Thyroid gland (tissue), 4 donors: ENCODE data around the gene CERT1. TPM values are rescaled to one million over a fixed set of nuclear protein-coding genes. Genes with fewer than 3 reads are reported as not detected.

Source experiments
- DNase-seq, 2 donors: peaks; one replicate each; pipeline ENCODE4 v3.0.0-alpha.2; 2019
- H3K27ac ChIP-seq, 3 donors: fragments of 200-600 bp; sonication (generic); 1 replicate in 2 of 3; 2 replicates in 1 of 3; pipeline ENCODE4 v1.5.1; 2016 to 2019; ENCODE audit warnings: mild to moderate bottlenecking in 1 of 3, moderate library complexity in 1 of 3
- H3K27me3 ChIP-seq: fragments of 200-600 bp; sonication (generic); one replicate; pipeline ENCODE4 v1.5.1; 2019
- H3K36me3 ChIP-seq, 2 donors: fragments of 200-600 bp; sonication (generic); one replicate each; pipeline ENCODE4 v1.5.1; 2016 to 2019
- H3K4me1 ChIP-seq, 2 donors: fragments of 200-600 bp; sonication (generic); one replicate each; pipeline ENCODE4 v1.5.1; 2017 to 2019
- H3K4me3 ChIP-seq, 3 donors: fragments of 200-600 bp; sonication (generic); replicated peaks in 1 of 3; 1 replicate in 2 of 3; 2 replicates in 1 of 3; pipeline ENCODE4 v1.5.1; 2016; ENCODE audit warnings: mild to moderate bottlenecking in 1 of 3
- H3K9me3 ChIP-seq: fragments of 200-600 bp; sonication (generic); one replicate; pipeline ENCODE4 v1.5.1; 2017
- POLR2A ChIP-seq, 2 donors: fragments of 450-650 bp; IDR thresholded peaks; one replicate each; pipeline ENCODE4 v1.6.1; 2017; ENCODE audit warnings: antibody characterized with exemption in 2 of 2, mild to moderate bottlenecking in 2 of 2, moderate library complexity in 1 of 2
- WGBS, 2 donors: methylation state at CpG; one replicate each; pipeline ENCODE4 v1.1.5; 2017; 5-methylcytosine and 5-hydroxymethylcytosine counted together
- intact Hi-C: fragments of 100-400 bp; cut with DNase I; formaldehyde crosslinking; loops from one replicate; pipeline ENCODE4 v1.15.1; 2023
- total RNA-seq, 4 donors: library from RNA; depleted of rRNA; stranded (reverse); fragments of >200 nt; gene quantifications; one replicate each; pipeline ENCODE4 v1.2.3, GENCODE V29; 2016
- TF ChIP-seq, protein P1 (sequence below), 6 experiments: fragments of 200-600 bp in 3 of 6; fragments of 450-650 bp in 3 of 6; sonication (generic) in 3 of 6; IDR thresholded peaks; one replicate each; pipeline ENCODE4 v1.5.1; 2016 to 2019; ENCODE audit warnings: antibody characterized with exemption in 6 of 6, mild to moderate bottlenecking in 2 of 6, inconsistent platforms in 1 of 6, moderate library complexity in 1 of 6

Gene CERT1
- total RNA-seq, 4 donors from 2014 or later: 66.3 to 87.5 (median 78.0) TPM

DNA sequence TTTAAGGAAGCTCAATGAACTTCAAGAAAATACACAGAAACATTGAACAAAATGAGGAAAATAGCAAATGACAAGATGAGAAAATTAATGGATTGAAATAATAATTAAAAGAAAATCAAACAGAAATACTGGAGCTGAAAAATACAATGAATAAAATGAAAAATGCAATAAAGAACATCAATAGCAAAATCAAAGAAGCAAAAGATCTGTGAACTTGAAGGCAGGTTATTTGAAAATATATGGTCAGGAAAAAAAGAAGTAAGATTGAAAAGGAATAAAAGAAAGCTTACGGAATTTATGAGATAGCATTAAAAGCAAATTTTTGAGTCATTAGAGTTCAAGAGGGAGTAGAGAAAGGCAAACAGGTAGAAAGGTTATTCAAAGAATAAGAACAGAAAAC, 42.4 kb downstream of the CERT1 start:
- H3K36me3 ChIP-seq: no peaks in the 10 kb centered on the region
- no peak for TF ChIP-seq POLR2A (IDR thresholded peaks at IDR 0.05)
- TF ChIP-seq, protein P1, sequence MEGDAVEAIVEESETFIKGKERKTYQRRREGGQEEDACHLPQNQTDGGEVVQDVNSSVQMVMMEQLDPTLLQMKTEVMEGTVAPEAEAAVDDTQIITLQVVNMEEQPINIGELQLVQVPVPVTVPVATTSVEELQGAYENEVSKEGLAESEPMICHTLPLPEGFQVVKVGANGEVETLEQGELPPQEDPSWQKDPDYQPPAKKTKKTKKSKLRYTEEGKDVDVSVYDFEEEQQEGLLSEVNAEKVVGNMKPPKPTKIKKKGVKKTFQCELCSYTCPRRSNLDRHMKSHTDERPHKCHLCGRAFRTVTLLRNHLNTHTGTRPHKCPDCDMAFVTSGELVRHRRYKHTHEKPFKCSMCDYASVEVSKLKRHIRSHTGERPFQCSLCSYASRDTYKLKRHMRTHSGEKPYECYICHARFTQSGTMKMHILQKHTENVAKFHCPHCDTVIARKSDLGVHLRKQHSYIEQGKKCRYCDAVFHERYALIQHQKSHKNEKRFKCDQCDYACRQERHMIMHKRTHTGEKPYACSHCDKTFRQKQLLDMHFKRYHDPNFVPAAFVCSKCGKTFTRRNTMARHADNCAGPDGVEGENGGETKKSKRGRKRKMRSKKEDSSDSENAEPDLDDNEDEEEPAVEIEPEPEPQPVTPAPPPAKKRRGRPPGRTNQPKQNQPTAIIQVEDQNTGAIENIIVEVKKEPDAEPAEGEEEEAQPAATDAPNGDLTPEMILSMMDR (IDR thresholded peaks at IDR 0.05): no peak
- no peaks in the 10 kb centered on the region for H3K27me3 ChIP-seq
- no peaks in the 10 kb centered on the region for H3K9me3 ChIP-seq
- 94 to 98% methylated on average over 1 of the region's 1 CpG for WGBS, 2 donors
- H3K27ac ChIP-seq: no peak overlapping the region
- no peak overlapping the region for H3K4me3 ChIP-seq
- intact Hi-C loops: no loop called here
- peaks cover 29 to 43% of the 10 kb centered on the region in 2 donors for H3K4me1 ChIP-seq
- no peak for DNase-seq

- no peak for TF ChIP-seq POLR2A (IDR thresholded peaks at IDR 0.05)
- TF ChIP-seq, protein P1 (IDR thresholded peaks at IDR 0.05): no peak
- Histone ChIP-seq H3K4me1 (peaks cover 32 to 48% of the 10 kb centered on the region in 2 donors), H3K4me3 (no peak overlapping the region), H3K36me3 (no peaks in the 10 kb centered on the region), H3K9me3 (no peaks in the 10 kb centered on the region), H3K27me3 (no peaks in the 10 kb centered on the region), H3K27ac (peak overlapping the region in 2 of 3 donors; percentile 47 to 56)
- 94 to 100% methylated on average over 2 of the region's 2 CpGs for WGBS, 2 donors
- intact Hi-C loops: no loop called here
- DNase-seq: no peak
Observed at GRCh38 chr5:75468593-75468992, 42.8 kb downstream of the CERT1 start.

GRCh38 chr5:75466006-75466716, 45.3 kb downstream of the CERT1 start:
- Histone ChIP-seq H3K27ac (peak overlapping the region in 2 of 3 donors; percentile 51 to 62), H3K27me3 (no peaks in the 10 kb centered on the region), H3K36me3 (no peaks in the 10 kb centered on the region), H3K9me3 (no peaks in the 10 kb centered on the region), H3K4me1 (peaks cover 38 to 56% of the 10 kb centered on the region in 2 donors), H3K4me3 (no peak overlapping the region)
- WGBS, 2 donors: 81 to 84% methylated on average over 6 of the region's 6 CpGs
- no peak for TF ChIP-seq POLR2A (IDR thresholded peaks at IDR 0.05)
- TF ChIP-seq, protein P1 (IDR thresholded peaks at IDR 0.05): no peak
- DNase-seq: no peak
- intact Hi-C loops: no loop called here

DNA sequence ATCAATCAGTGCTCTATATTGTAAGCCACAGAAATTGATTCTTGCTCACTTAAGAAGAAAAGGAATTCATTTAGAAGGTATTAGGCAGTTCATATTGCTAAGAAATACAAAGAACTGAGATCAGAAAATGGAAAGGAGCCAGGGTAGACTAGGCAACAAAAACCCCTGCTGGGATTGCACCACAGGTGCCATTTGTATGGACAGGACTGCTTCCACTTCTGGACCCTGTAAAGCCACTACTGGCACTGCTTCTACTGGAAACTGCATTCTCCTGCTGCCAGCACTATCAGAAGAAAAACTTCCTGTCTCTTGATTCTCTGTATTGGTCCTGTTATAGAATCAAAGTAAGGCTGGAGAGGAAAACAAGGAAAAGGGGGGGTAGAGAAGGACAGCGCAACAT, 45.9 kb downstream of the CERT1 start:
- H3K27ac ChIP-seq: peak overlapping the region; percentile 15 to 62 (median 55)
- no peaks in the 10 kb centered on the region for H3K9me3 ChIP-seq
- TF ChIP-seq, protein P1 (IDR thresholded peaks at IDR 0.05): no peak
- TF ChIP-seq POLR2A (IDR thresholded peaks at IDR 0.05): no peak

GRCh38 chr5:75463726-75464125, 47.7 kb downstream of the CERT1 start:
- intact Hi-C loops: no loop called here
- peak; percentile 24 to 34 for DNase-seq
- TF ChIP-seq, protein P1 (IDR thresholded peaks at IDR 0.05): no peak
- TF ChIP-seq POLR2A (IDR thresholded peaks at IDR 0.05): no peak
- Histone ChIP-seq H3K27me3 (no peaks in the 10 kb centered on the region), H3K4me1 (peaks cover 49 to 63% of the 10 kb centered on the region in 2 donors), H3K4me3 (no peak overlapping the region), H3K36me3 (no peaks in the 10 kb centered on the region), H3K9me3 (no peaks in the 10 kb centered on the region), H3K27ac (peak overlapping the region; percentile 36 to 62 (median 55))
- 83 to 84% methylated on average over 2 of the region's 2 CpGs for WGBS, 2 donors

More for the DNA sequence above, 45.9 kb downstream of the CERT1 start:
- 73 to 80% methylated on average over 1 of the region's 1 CpG for WGBS, 2 donors
- intact Hi-C loops: no loop called here
- Histone ChIP-seq H3K36me3 (no peaks in the 10 kb centered on the region), H3K27me3 (no peaks in the 10 kb centered on the region), H3K4me3 (no peak overlapping the region), H3K4me1 (peaks cover 45 to 62% of the 10 kb centered on the region in 2 donors)
- peak; percentile 26 to 39 for DNase-seq
